Measurements from ENCODE around the gene CCNE1.
"Not testable (repeated sequence)": the region's sequence is repeated elsewhere in the genome, so short reads cannot be mapped to it uniquely, and the experiment has no call there.

Gene CCNE1

GRCh38 chr19:29787281-29787680 is 24.5 kb upstream of the CCNE1 start:
- no peak for DNase-seq (ENCODE audit: low read depth, low spot score)

GRCh38 chr19:29789007-29789406 is 22.8 kb upstream of the CCNE1 start:
- DNase-seq (ENCODE audit: low read depth, low spot score) = no peak

- DNase-seq (ENCODE audit: low read depth, low spot score) = no peak
These were observed 18.6 kb upstream of the CCNE1 start for GRCh38 chr19:29793116-29793727.

- DNase-seq (ENCODE audit: low read depth, low spot score) = not testable (repeated sequence)
These were observed 17.3 kb upstream of the CCNE1 start for GRCh38 chr19:29794490-29794889.

GRCh38 chr19:29795461-29796172 is 16.2 kb upstream of the CCNE1 start:
- no peak for DNase-seq (ENCODE audit: low read depth, low spot score)

- DNase-seq (ENCODE audit: low read depth, low spot score) = no peak
These were observed 15.6 kb upstream of the CCNE1 start for GRCh38 chr19:29796173-29796573.

GRCh38 chr19:29798774-29799497 is 12.9 kb upstream of the CCNE1 start:
- no peak for DNase-seq (ENCODE audit: low read depth, low spot score)

- no peak for DNase-seq (ENCODE audit: low read depth, low spot score)
These were observed 11.5 kb upstream of the CCNE1 start for GRCh38 chr19:29800100-29800825.

- not testable (repeated sequence) for DNase-seq (ENCODE audit: low read depth, low spot score)
These were observed 7.8 kb upstream of the CCNE1 start for GRCh38 chr19:29803951-29804350.

GRCh38 chr19:29804493-29804892 is 7.3 kb upstream of the CCNE1 start:
- DNase-seq (ENCODE audit: low read depth, low spot score) = no peak

- no peak for DNase-seq (ENCODE audit: low read depth, low spot score)
These were observed 6.5 kb upstream of the CCNE1 start for GRCh38 chr19:29805031-29805965.

- no peak for DNase-seq (ENCODE audit: low read depth, low spot score)
These were observed 5.5 kb upstream of the CCNE1 start for GRCh38 chr19:29806098-29806866.

- no peak for DNase-seq (ENCODE audit: low read depth, low spot score)
These were observed 4.6 kb upstream of the CCNE1 start for GRCh38 chr19:29807178-29807577.

GRCh38 chr19:29807870-29808405 is 3.9 kb upstream of the CCNE1 start:
- DNase-seq (ENCODE audit: low read depth, low spot score) = no peak

- no peak for DNase-seq (ENCODE audit: low read depth, low spot score)
These were observed 1.8 kb upstream of the CCNE1 start for GRCh38 chr19:29809795-29810503.

GRCh38 chr19:29810504-29810871 is 1.3 kb upstream of the CCNE1 start:
- no peak for DNase-seq (ENCODE audit: low read depth, low spot score)

- DNase-seq (ENCODE audit: low read depth, low spot score) = no peak
These were observed 489 bp downstream of the CCNE1 start for GRCh38 chr19:29812080-29812880.

GRCh38 chr19:29812881-29813275 is 1.1 kb downstream of the CCNE1 start:
- no peak for DNase-seq (ENCODE audit: low read depth, low spot score)

GRCh38 chr19:29813642-29814041 is 1.9 kb downstream of the CCNE1 start:
- no peak for DNase-seq (ENCODE audit: low read depth, low spot score)
